PC-9 (cell line): ENCODE data around the gene PTX4.

Experiments used
- CTCF ChIP-seq: fragments of 200-600 bp; sonication (generic); conservative IDR thresholded peaks from 2 replicates; pipeline ENCODE4 v1.6.1; 2017; ENCODE audit warnings: mixed run types, antibody characterized with exemption, mild to moderate bottlenecking, moderate library complexity
- EZH2 ChIP-seq: fragments of 200-600 bp; sonication (generic); IDR thresholded peaks from 2 replicates; pipeline ENCODE4 v1.8.0; 2017; ENCODE audit warnings: antibody characterized with exemption, low read depth

- TF ChIP-seq CTCF (no peak), EZH2 (no peak)
Observed at GRCh38 chr16:1489077-1489476, 333 bp upstream of the PTX4 start.
